Cardiac muscle cell (in vitro differentiated cells and primary cell): ENCODE results near the gene CREBL2. TPM values are rescaled to one million over a fixed set of nuclear protein-coding genes. Genes with fewer than 3 reads are reported as not detected.
A peak's percentile ranks its signal among the peaks of the same experiment; 100 is the strongest.
"Not testable (repeated sequence)": the region's sequence is repeated elsewhere in the genome, so short reads cannot be mapped to it uniquely, and the experiment has no call there.

ENCODE experiments used
- DNase-seq, 2 donors: peaks; one replicate each; pipeline versions ENCODE4 v3.0.0 to v3.0.0-alpha.2; 2010 to 2017; ENCODE audit warnings: low read depth in 1 of 2, low spot score in 1 of 2
- H3K27ac ChIP-seq: fragments of 200-600 bp; sonication (generic); 2 replicates; pipeline ENCODE4 v1.5.1; 2016
- H3K27me3 ChIP-seq: fragments of 200-600 bp; sonication (generic); 2 replicates; pipeline ENCODE4 v1.6.0; 2016; ENCODE audit warnings: control low read depth
- H3K36me3 ChIP-seq: fragments of 200-600 bp; sonication (generic); 2 replicates; pipeline ENCODE4 v1.5.1; 2016; ENCODE audit warnings: control low read depth
- H3K4me1 ChIP-seq: fragments of 200-600 bp; sonication (generic); 2 replicates; pipeline ENCODE4 v1.8.1; 2017; ENCODE audit warnings: low read depth, mild to moderate bottlenecking, mixed run types
- H3K4me3 ChIP-seq: fragments of 200-600 bp; sonication (generic); 2 replicates; pipeline ENCODE4 v1.5.1; 2016; ENCODE audit warnings: mild to moderate bottlenecking
- H3K9me3 ChIP-seq: fragments of 200-600 bp; sonication (generic); 2 replicates; pipeline ENCODE4 v1.5.1; 2017; ENCODE audit warnings: low read depth, mild to moderate bottlenecking, control low read depth
- CTCF ChIP-seq: IDR thresholded peaks from 2 replicates; pipeline ENCODE4 v1.5.1; 2012; ENCODE audit warnings: low read depth, mild to moderate bottlenecking, low read length
- polyA plus RNA-seq: library from polyadenylated mRNA; unstranded; fragments of >200 nt; fragmentation: Nextera tagmentation; extraction: Ambion mirVana; gene quantifications from 2 replicates; pipeline ENCODE4 v1.2.1, GENCODE V29; 2016
- total RNA-seq: library from RNA; depleted of rRNA; stranded (reverse); fragments of >200 nt; gene quantifications from 2 replicates; pipeline ENCODE4 v1.2.3, GENCODE V29; 2016

The CREBL2 gene
- total and polyA plus RNA-seq, 2 experiments from 2014 or later = 18.3 to 20.1 TPM

DNA sequence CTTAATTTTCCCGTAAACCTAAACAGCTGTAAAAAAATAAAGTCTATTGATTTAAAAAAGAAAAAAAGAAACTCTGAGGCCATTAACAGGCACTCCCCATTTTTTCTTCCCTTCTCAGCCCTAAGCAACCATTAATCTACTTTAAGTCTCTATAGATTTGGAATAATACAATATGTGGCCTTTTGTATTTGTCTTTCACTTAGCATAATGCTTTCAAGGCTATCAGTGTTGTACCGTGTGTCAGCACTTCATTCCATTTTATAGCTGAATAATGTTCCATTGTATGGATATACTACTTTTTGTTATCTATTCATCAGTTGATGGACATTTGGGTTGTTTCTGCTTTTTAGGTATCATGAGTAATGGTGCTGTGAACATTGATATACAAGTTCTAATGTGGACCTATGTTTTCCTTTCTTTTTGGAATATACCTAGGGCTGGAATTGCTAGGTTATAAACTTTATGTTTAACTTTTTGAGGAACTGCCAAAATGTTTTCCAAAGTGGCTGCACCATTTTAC lies 15.7 kb downstream of the CREBL2 start:
- no peak overlapping the region for H3K27ac ChIP-seq
- no peaks in the 10 kb centered on the region for H3K9me3 ChIP-seq
- no peak for DNase-seq
- peaks cover 4% of the 10 kb centered on the region for H3K4me1 ChIP-seq
- no peak for TF ChIP-seq CTCF
- no peaks in the 10 kb centered on the region for H3K36me3 ChIP-seq
- no peak overlapping the region for H3K4me3 ChIP-seq
- no peaks in the 10 kb centered on the region for H3K27me3 ChIP-seq

GRCh38 chr12:12628013-12628412 lies 16.3 kb downstream of the CREBL2 start:
- no peaks in the 10 kb centered on the region for H3K36me3 ChIP-seq
- DNase-seq = peak in 1 of 2 donors; percentile 25
- H3K4me3 ChIP-seq = no peak overlapping the region
- no peaks in the 10 kb centered on the region for H3K27me3 ChIP-seq
- H3K9me3 ChIP-seq = no peaks in the 10 kb centered on the region
- peaks cover 4% of the 10 kb centered on the region for H3K4me1 ChIP-seq
- H3K27ac ChIP-seq = no peak overlapping the region
- no peak for TF ChIP-seq CTCF

- no peak for TF ChIP-seq CTCF
- Histone ChIP-seq H3K4me1 (peaks cover 4% of the 10 kb centered on the region), H3K27ac (no peak overlapping the region), H3K36me3 (peaks cover 5% of the 10 kb centered on the region), H3K27me3 (no peaks in the 10 kb centered on the region), H3K4me3 (no peak overlapping the region), H3K9me3 (no peaks in the 10 kb centered on the region)
- DNase-seq = no peak
Observed at GRCh38 chr12:12630850-12631249, 19.2 kb downstream of the CREBL2 start.

DNA sequence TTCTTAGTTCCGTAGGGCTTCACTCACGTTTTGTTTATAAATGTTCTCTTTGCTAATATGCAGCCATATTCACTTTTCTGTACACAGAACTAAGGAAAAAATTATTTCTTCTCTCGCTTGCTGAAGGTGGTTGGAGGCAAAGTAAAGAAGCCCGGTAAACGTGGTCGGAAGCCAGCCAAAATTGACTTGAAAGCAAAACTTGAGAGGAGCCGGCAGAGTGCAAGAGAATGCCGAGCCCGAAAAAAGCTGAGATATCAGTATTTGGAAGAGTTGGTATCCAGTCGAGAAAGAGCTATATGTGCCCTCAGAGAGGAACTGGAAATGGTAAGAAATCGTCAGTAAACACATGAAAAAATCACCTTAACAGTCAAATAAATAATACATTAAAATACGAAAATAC lies 24.0 kb downstream of the CREBL2 start:
- DNase-seq = no peak
- TF ChIP-seq CTCF = no peak
- H3K9me3 ChIP-seq = no peaks in the 10 kb centered on the region
- peaks cover 27% of the 10 kb centered on the region for H3K36me3 ChIP-seq
- no peaks in the 10 kb centered on the region for H3K27me3 ChIP-seq
- peaks cover 2% of the 10 kb centered on the region for H3K4me1 ChIP-seq
- no peak overlapping the region for H3K27ac ChIP-seq
- no peak overlapping the region for H3K4me3 ChIP-seq

GRCh38 chr12:12636641-12637040 lies 25.0 kb downstream of the CREBL2 start:
- TF ChIP-seq CTCF = no peak
- H3K9me3 ChIP-seq = no peaks in the 10 kb centered on the region
- H3K4me3 ChIP-seq = no peak overlapping the region
- H3K4me1 ChIP-seq = no peaks in the 10 kb centered on the region
- H3K27me3 ChIP-seq = no peaks in the 10 kb centered on the region
- DNase-seq = no peak
- H3K36me3 ChIP-seq = peaks cover 27% of the 10 kb centered on the region
- no peak overlapping the region for H3K27ac ChIP-seq

- not testable (repeated sequence) for H3K9me3 ChIP-seq, H3K27ac ChIP-seq, DNase-seq, H3K4me3 ChIP-seq, H3K4me1 ChIP-seq, H3K27me3 ChIP-seq
- peaks cover 37% of the 10 kb centered on the region for H3K36me3 ChIP-seq
Observed at GRCh38 chr12:12639995-12640394, 28.3 kb downstream of the CREBL2 start.
